ENCODE measurements around the gene NVL. TPM values are rescaled to one million over a fixed set of nuclear protein-coding genes. Genes with fewer than 3 reads are reported as not detected.
"Not testable (repeated sequence)": the region's sequence is repeated elsewhere in the genome, so short reads cannot be mapped to it uniquely, and the experiment has no call there.

Gene NVL
- total RNA-seq, 1 donor from 2014 or later = 10.3 TPM

DNA sequence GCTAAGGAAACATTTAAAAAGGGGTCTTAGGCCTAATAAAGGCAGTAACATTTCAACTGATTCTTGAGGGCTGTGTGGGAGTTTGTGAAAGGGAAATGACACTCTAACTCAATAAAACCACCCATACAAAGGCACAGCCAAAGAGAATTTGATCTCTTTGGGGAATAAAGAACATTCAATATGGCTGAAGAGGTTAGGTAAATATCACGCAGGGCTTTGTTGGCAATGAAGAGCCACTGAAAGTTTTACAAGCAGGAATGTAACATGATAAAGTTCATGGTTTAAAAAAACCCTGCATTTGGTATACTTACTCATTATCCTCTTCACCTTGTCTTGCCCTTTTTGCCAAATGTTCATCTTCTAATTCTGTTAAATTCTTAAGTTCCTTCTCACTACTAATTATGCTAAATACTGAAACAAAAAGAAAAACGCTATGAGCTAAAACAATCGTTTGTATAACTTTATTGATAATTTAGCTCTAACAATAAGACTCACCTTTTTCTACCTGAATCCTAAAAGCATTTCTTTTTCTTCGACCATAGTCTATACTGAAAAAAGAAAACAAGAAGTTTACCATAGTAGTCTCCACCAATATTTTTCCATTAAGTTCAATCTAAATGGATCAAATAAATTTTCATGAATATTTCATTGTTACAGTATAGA lies 12.5 kb downstream of the NVL start:
- H3K27ac ChIP-seq (replicated peaks) = no peak overlapping the region
- H3K36me3 ChIP-seq = peaks cover 42% of the 10 kb centered on the region
- H3K9me3 ChIP-seq (replicated peaks) = no peaks in the 10 kb centered on the region
- no peaks in the 10 kb centered on the region for H3K4me1 ChIP-seq
- H3K27me3 ChIP-seq (ENCODE audit: low read depth) = no peaks in the 10 kb centered on the region
- DNase-seq = no peak
- H3K4me3 ChIP-seq = no peak overlapping the region
- intact Hi-C loops (cut with micrococcal nuclease) = no loop called here
- TF ChIP-seq, protein P1, sequence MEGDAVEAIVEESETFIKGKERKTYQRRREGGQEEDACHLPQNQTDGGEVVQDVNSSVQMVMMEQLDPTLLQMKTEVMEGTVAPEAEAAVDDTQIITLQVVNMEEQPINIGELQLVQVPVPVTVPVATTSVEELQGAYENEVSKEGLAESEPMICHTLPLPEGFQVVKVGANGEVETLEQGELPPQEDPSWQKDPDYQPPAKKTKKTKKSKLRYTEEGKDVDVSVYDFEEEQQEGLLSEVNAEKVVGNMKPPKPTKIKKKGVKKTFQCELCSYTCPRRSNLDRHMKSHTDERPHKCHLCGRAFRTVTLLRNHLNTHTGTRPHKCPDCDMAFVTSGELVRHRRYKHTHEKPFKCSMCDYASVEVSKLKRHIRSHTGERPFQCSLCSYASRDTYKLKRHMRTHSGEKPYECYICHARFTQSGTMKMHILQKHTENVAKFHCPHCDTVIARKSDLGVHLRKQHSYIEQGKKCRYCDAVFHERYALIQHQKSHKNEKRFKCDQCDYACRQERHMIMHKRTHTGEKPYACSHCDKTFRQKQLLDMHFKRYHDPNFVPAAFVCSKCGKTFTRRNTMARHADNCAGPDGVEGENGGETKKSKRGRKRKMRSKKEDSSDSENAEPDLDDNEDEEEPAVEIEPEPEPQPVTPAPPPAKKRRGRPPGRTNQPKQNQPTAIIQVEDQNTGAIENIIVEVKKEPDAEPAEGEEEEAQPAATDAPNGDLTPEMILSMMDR (IDR thresholded peaks at IDR 0.05; ENCODE audit: borderline replicate concordance) = no peak

DNA sequence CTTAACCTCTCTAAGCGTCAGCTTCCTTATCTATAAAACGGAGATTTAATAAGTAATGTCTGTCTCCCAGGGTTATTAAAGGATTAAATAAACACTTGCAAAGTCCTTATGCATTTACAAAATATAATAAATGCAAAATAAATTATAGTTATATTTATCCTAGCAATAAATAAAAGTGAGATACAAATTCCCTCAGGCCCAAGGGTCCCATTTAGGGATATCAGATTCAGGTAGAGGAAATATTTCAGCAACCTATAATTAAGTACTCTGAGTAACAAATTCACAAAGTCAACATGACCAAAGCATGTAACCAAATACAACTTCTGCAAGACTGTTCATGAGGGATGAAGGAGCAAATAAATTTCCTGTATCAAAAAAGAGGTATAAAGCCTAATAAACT lies 17.9 kb downstream of the NVL start:
- Histone ChIP-seq H3K27me3 (ENCODE audit: low read depth) (no peaks in the 10 kb centered on the region), H3K27ac (replicated peaks) (no peak overlapping the region), H3K9me3 (replicated peaks) (no peaks in the 10 kb centered on the region), H3K4me3 (no peak overlapping the region), H3K36me3 (peaks cover 83% of the 10 kb centered on the region), H3K4me1 (no peaks in the 10 kb centered on the region)
- no peak for DNase-seq
- intact Hi-C loops (cut with micrococcal nuclease) = no loop called here
- TF ChIP-seq, protein P1 (IDR thresholded peaks at IDR 0.05; ENCODE audit: borderline replicate concordance) = no peak

DNA sequence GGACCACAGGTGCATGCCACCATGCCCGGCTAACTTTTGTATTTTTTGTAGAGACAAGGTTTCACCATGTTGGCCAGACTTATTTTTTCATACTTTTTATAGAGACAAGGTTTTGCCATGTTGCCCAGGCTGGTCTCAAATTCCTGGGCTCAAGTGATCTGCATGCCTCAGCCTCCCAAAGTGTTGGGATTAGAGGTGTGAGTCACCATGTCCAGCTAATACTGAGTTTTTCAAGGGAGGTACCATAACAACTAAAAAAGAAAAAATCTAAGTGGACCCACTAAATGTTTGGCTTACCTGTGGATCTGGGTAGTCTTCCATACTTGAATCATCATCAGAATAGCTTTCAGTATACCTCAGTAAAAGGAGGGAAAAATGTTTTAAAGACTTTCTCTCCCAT lies 18.5 kb downstream of the NVL start:
- H3K4me1 ChIP-seq; DNase-seq; H3K9me3 ChIP-seq (replicated peaks); H3K4me3 ChIP-seq; intact Hi-C loops (cut with micrococcal nuclease); H3K27me3 ChIP-seq (ENCODE audit: low read depth); H3K27ac ChIP-seq (replicated peaks): not testable (repeated sequence)
- peaks cover 83% of the 10 kb centered on the region for H3K36me3 ChIP-seq

DNA sequence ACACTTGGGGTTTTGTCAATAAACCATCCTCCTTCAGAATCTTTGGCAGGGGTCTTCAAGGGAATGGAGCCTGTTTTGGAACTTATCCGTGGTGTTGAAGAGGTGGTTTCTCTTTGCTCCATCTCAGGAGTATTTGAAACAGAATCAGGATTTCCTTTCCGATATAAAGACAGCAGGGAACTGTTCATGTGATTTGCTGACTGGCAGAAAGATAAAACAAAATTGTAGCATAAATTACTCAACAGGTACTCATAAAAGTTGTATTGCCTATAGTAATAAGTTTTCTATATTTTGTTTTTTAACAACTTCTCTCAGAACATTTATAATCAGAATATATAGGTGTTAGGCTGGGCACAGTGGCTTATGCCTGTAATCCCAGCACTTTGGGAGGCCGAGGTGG lies 21.9 kb downstream of the NVL start:
- intact Hi-C loops (cut with micrococcal nuclease) = no loop called here
- H3K27me3 ChIP-seq (ENCODE audit: low read depth) = no peaks in the 10 kb centered on the region
- DNase-seq = no peak
- H3K4me1 ChIP-seq = no peaks in the 10 kb centered on the region
- TF ChIP-seq, protein P1 (IDR thresholded peaks at IDR 0.05; ENCODE audit: borderline replicate concordance) = no peak
- no peak overlapping the region for H3K4me3 ChIP-seq
- no peak overlapping the region for H3K27ac ChIP-seq (replicated peaks)
- H3K9me3 ChIP-seq (replicated peaks) = no peaks in the 10 kb centered on the region
- H3K36me3 ChIP-seq = peaks cover 90% of the 10 kb centered on the region

DNA sequence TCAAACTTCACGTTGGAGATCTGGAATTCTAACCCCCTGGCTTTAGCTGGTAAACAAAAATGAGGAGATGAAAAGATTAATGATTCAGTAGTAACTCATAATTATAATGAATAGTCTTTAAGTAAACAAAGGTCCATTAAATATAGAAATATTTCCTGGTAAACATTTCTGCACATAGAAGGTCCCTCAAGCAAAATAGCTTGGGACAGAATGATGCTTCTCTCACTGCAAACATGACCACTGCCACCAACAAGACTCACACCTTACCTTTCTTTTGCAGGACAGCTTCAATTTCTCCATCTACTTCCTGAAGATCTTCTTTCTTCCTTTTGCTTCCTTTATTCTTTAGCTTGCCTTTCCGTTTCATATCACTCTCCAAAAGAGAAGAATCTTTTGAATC lies 25.2 kb downstream of the NVL start:
- H3K9me3 ChIP-seq (replicated peaks) = no peaks in the 10 kb centered on the region
- H3K27ac ChIP-seq (replicated peaks) = no peak overlapping the region
- intact Hi-C loops (cut with micrococcal nuclease) = no loop called here
- TF ChIP-seq, protein P1 (IDR thresholded peaks at IDR 0.05; ENCODE audit: borderline replicate concordance) = no peak
- H3K27me3 ChIP-seq (ENCODE audit: low read depth) = no peaks in the 10 kb centered on the region
- DNase-seq = no peak
- no peak overlapping the region for H3K4me3 ChIP-seq
- H3K36me3 ChIP-seq = peaks cover 95% of the 10 kb centered on the region
- H3K4me1 ChIP-seq = no peaks in the 10 kb centered on the region

DNA sequence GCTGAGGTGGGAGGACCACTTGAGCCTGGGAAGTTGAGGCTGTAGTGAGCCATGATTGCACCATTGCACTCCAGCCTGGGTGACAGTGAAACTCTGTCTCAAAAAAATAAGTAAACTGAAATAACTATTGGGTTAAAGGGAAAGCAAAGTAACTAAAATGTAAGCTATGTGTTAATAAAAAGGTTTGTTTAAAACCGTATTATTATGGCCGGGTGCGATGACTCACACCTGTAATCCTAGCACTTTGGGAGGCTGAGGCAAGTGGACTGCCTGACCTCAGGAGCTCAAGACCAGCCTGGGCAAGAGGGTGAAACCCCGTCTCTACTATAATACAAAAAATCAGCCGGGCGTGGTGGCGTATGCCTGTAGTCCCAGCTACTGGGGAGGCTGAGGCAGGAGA lies 27.0 kb downstream of the NVL start:
- Histone ChIP-seq H3K4me3 (no peak overlapping the region), H3K9me3 (replicated peaks) (no peaks in the 10 kb centered on the region), H3K27me3 (ENCODE audit: low read depth) (no peaks in the 10 kb centered on the region), H3K4me1 (no peaks in the 10 kb centered on the region), H3K27ac (replicated peaks) (no peak overlapping the region), H3K36me3 (peaks cover 100% of the 10 kb centered on the region)
- intact Hi-C loops (cut with micrococcal nuclease) = no loop called here
- TF ChIP-seq, protein P1 (IDR thresholded peaks at IDR 0.05; ENCODE audit: borderline replicate concordance) = no peak
- DNase-seq = no peak
